GM21526 (cell line): ENCODE data around the gene NUDT16L1.
"Not testable (repeated sequence)": the region's sequence is repeated elsewhere in the genome, so short reads cannot be mapped to it uniquely, and the experiment has no call there.

Source experiments
- ATAC-seq: cut with Tn5 transposase; IDR thresholded peaks from one replicate; pipeline ENCODE4 v1.9.1; 2021; ENCODE audit warnings: moderate library complexity; ENCODE audit not compliant: unreplicated experiment, low FRiP score

NUDT16L1 gene

DNA sequence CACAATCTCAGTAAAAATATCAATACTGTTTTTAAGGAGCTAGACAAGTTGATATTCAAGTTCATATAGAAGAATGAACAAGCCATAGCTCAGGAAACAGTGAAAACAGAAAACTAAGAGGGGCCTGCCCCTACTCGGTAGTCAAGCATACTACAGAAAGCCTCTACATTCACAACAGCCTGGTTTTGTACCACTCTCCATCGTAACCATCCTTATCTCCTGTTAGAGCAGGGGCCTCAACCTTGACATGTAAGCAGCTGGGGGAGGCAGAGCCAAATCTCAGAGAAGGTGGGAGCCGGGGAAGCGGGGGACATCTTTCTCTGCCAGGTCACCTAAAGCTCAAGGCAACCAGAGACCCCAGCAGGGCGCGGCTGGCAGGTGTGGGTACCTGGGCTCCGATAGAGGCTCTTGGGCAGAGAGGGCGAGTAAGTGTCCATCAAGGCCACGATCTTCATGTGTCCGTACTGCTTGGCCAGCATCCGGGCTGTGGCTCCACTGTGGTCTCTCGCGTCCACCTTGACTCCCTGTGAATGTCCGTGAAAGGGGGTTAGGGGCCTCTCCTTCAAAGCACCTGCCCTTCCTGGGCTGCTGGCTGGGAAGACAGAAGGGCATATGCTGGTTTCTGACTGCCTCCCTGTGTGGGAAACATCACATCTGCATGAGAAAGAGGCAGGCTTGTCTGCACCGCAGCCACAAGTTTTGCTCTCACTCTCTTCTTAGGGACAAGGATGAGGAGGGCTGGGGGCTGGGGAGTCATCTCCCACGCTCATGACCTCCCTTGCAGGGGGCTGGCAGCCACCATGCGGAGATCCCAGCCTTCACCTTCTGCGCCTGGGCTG lies 20.5 kb downstream of the NUDT16L1 start:
- ATAC-seq = no peak

DNA sequence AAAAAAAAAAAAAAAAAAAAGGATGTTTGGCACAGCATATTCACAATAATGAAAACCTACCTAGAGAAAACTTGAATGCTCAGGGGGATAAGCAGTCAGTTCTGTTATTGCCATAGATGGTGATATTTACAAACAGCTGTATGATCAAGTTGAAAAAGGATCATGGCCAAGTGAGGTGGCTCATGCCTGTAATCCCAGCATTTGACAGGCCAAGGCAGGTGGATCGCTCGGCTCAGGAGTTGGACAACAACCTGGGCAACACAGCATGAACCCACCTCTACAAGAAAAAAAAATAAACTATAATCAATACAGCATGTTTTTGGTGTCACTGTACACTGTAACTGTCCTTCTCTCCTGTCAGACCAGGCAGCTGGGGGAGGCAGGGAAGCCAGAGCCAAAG lies 21.6 kb downstream of the NUDT16L1 start:
- ATAC-seq = no peak

DNA sequence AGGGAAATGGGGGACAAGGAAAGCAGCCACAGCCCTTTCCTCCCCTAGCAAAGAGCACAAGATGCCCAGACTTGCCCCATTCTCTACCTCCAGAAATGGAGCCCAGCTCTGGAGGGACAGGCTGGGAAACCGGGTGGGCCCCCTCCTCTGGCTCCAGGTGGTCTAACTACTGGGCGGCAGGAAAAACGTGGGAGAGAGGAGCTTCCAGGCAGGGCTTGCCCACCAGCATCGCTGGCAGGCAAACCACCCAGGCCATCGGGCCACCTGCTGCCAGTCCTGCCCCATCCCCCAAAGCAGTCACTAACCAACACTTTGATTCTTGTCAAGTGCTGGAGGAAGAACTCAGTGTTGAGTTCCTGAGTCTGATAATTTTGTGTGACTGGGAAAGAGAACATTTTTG lies 25.1 kb downstream of the NUDT16L1 start:
- ATAC-seq = no peak

DNA sequence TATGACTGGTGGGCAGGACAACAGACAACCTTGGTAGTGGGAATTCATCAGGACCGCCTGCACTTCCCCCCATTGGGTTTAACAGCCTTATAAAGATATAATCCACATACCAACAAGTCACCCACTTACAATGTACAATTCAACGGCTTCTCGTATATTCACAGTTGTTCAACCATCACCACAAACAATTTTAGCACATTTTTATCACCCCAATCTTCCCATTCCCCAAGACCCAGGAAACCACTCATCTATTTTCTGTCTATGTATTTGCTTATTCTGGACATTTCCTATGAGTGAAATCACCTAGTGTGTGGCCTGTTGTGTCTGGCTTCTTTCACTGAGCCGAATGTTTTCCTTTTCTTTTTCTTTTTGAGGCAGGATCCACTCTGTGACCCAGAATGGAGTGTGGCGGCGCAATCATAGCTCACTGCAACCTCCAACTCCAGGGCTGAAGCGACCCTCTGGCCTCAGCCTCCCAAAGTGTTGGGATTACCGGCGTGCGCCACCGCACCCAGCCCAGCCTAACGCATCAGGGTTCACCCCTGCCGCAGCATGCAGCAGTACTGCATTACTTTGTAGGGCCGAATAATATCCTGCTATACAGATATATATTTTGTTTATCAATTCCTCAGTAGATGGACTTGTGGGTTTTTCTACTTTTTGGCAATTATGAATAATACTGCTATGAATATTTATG lies 29.9 kb downstream of the NUDT16L1 start:
- no peak for ATAC-seq

DNA sequence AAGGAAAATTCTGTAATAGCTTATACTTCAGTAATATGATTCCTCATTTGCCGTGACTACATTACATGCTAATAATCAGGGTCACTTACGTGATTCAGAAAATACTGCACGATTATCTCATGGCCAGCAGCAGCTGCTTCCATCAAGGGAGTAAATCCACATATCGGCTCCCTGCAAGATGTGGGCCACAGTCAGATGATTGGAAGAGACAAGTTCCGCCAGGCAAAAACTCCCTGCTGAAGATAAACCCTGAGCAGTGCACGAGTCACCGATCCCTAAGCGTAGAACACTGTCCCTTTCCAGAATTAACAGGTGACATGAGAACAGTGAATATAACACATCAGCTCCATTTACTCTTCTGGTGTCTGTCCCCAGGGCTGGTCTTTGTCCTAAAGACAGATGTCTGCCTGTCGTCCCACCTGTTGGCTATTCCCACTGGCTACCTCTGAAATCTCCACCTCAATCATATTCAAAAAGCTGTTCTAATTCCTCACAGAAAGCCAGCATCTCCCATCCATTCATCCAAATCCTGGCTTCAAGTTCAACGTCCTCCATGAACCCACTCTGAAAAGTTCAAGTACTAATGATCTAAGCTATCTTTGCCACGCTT lies 31.4 kb downstream of the NUDT16L1 start:
- ATAC-seq = no peak

DNA sequence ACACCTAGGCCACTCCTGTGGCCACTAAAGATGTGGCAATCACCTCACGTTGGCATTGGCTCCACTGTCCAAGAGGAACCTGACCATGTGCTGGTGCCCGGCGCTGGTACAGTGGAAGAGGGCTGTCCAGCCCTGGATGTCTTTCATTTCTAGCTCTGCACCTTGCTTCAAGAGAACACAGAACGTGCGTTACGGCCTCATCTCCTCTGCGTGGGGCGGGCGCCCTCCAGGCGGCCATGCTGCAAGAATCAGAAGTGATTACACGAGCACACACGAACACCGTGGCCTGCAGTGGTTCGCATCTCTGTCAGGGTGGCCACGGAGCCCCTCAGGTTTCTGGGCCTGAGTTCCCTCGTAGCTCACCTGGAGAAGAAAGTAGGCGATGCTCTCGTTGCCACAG lies 33.3 kb downstream of the NUDT16L1 start:
- ATAC-seq = no peak

DNA sequence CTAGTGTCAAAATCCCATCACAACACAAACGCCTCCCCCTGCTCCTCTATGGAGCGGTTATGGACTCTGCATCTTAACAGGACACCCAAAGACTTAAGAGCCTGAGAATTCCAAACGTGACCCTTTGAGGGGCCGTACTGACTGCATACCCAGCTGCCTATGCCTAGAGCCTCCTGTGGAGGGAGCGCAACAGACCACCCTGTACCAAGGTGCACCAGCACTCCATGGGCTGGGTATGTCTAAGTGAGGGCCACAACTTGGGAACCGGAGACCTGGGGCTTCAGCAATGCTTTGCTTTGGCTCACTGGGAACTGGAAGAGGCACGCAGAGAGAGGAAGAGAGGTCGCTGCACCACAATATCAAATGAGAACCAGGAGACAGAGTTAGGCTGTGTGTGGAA lies 35.3 kb downstream of the NUDT16L1 start:
- no peak for ATAC-seq

DNA sequence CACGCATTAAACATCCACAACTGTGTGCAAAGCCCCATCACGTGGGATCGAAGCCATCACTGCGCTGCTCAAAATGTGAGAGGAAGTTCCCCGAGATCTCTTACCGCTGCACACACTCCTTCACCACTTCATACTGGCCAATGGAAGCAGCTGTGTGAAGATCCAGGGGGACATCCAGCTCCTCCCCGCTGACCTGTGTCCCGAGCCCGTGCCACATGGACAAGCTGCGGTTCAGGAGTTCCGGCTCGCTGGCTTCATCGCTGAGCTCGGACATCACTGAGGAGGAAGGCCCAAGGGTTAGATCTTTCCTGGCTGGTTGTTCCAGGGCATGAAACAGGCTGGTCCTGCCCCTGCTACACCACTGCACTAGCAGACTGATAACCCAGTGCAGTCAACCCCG lies 36.5 kb downstream of the NUDT16L1 start:
- ATAC-seq = no peak

DNA sequence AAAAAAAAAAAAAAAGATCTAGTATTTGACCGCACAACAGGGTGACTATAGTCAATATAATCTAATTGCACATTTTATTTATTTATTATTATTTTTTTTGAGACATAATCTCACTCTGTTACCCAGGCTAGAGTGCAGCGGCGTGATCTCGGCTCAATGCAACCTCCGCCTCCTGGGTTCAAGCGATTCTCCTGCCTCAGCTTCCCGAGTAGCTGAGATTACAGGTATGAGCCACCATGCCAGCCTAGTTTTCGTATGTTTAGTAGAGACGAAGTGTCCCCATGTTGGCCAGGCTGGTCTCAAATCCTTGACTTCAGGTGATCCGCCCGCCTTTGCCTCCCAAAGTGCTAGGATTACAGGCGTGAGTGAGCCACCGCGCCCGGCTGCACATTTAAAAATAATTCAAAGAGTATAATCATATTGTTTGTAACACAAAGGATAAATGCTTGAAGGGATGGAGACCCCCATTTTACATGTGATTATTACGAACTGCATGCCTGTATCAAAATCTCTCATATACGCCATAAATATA lies 39.9 kb downstream of the NUDT16L1 start:
- ATAC-seq = no peak

DNA sequence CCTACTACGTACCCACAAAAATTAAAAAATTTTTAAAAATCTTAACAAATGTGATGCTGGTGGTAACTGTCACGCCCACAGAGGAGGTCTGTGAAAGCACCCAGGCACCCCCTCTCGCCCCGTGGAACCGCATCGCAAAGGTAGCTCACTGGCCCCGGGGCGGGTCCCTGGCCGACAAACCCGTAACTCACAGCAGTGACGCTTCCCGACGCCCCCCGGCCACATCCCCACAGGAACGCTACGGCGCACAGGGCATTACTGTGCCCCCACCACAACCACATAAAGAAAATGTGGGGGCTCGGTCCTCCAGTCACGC lies 40.3 kb downstream of the NUDT16L1 start:
- no peak for ATAC-seq

DNA sequence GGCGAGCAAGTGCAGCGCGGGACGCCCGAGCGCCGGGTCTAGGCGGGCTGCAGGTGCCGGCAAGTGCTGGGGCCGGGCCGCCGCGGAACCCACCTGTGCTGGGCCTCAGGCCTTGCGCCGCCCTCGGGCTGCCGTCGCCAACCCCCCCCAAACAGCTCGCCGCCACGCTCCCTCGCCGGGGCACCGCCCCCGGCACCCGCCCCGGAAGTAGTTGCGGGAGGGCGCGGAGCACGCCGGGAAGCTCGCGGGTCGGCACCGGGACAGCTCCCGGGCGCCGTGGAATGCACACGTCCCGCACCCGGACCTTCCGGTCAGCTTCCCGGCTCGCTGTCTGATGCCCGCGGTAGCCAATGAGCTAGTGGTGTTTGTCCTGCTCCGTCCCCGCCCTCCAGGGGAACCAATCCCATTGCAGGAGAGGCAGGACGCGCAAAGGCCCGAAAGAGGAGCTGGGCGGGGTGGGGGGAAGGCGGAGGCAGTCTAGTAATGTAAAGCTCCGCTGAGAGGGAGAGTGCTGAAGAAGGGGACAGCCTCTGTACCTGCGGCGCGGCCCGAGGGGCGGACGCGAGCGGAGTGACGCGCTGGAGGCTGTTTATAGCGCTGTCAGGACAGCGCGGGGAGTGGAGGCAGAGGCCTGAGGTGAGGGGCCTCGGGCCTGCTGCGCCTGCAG lies 40.8 kb downstream of the NUDT16L1 start, which contains the start of the genes ANKS3 and DNAAF8:
Gene ANKS3 (minus strand): TSS at position 209 of the 667 bp plus-strand sequence. CDS start 4,122 bp downstream, outside the sequence.
Gene DNAAF8 (plus strand): TSS at position 475 of the 667 bp plus-strand sequence. CDS start 1,978 bp downstream, outside the sequence.
- peak; percentile 58 for ATAC-seq

DNA sequence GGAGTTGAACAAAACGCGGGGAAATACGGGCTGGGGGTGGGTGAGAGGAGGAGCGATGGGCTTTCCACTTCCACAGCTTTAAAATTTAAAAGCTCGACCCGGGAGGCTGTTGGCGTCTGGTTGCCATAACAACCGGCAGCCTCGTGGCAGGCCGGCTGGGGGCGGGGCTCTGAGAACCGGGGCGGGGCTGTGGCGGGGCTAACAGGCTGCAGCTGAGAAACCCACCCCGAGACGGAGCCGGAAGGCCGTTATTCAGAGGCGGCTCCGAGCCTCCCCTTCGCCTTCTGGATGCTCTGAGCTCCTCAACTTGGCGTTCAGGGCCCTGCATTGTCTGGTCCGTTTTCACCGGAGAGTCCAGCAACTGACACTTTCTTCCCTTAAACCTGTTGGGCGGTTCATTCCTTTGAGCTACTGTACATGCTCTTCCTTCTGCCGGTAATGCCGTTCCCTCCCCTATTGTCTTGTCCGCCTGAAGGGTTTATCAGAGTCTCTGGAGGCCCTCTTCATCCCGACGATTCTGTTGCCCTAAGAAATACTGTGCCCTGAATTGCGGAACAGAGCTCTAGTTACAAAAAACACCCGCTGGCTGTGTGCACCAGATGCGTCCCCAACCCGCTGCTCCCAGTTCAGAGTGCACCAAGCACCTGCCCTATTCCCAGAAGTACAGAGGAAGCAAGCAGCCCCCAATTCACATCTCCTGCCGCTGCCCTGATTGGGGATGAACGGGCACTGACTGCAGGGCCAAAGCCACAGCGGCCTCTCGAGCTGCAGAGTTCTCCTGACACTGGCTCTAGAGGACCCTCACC lies 41.6 kb downstream of the NUDT16L1 start:
- peak; percentile 53 for ATAC-seq

DNA sequence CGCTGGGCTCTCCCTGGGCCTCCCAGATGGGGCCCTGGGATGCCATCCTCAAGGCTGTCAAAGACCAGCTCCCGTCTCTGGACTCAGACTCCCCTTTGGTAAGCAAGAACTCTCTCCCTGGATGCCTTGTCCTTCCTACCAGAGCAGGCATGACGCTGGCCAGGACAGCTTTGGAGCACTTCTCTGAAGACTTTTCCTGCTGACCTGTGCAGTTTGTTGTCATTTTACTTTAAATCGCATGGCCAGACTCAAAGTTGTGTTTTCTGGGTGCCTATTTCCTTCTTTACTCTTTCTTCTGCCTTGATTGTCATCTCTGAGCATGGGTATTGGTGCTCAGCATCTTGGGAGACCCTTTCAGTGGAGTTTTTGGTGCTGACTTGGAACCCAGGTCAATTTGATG lies 43.2 kb downstream of the NUDT16L1 start:
- ATAC-seq = no peak

DNA sequence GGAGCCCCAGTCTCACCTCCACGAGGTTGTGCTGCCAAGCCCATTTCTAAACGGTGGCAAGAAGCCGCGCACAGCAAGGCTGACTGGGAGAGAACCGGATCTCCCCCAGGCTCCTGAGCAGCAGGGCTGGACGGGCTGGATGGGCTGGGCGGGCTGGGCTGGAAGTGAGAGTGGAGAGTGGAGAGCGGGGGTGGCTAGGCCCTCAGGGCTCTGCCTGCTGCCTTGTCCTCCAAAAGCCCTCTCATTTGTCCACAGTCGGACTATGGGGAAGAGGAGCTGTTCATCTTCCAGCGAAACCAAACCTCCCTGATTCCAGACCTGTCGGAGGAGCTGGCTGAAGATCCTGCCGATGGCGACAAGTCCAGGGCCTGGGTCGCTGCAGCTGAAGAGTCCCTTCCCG lies 44.2 kb downstream of the NUDT16L1 start:
- ATAC-seq = no peak

DNA sequence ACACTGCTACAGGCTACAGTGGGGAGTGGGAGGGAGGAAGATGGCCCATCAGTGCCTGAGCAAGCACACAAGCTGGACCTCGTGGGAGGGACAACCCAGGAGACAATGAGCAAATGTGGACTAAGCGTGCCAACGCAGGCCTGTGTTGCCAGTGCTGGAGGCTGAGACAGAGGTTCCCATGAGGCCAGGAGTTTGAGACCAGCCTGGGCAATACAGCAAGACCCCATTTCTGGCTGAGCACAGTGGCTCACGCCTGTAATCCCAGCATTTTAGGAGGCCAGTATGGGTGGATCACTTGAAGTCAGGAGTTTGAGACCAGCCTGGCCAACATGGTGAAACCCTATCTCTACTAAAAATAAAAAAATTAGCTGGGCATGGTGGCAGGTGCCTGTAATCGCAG lies 45.0 kb downstream of the NUDT16L1 start:
- ATAC-seq = not testable (repeated sequence)

DNA sequence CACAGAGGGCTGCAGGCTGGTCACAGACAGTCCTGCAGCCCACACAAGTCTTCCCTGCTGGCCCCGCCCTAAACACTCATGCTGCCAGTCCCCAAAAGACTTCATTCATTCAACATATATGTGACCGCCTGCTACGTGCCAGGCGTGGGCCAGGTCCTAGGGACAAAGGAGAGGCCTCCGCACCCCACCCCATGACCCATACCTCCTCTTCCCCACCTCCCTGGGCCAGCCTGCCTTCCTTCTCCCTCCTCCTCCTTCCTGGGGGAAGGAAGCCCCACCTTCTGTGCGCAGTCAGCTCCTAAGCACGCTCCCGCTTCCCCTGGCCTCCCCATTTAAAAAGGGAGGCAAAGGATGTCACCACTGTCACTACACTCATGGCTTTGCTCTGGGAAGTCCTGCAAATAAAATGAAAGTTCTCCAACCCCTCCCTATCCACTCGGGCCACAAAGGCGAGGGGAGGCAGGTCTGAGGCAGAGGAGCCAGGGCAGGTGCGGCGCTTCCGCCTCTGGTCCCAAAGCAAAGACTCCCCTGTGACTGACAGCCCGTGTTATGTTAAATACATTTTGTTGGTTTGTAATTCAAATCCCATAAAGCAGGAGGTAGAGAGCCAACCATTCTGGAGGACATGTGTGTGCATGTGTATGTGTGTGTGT lies 50.0 kb downstream of the NUDT16L1 start:
- no peak for ATAC-seq

DNA sequence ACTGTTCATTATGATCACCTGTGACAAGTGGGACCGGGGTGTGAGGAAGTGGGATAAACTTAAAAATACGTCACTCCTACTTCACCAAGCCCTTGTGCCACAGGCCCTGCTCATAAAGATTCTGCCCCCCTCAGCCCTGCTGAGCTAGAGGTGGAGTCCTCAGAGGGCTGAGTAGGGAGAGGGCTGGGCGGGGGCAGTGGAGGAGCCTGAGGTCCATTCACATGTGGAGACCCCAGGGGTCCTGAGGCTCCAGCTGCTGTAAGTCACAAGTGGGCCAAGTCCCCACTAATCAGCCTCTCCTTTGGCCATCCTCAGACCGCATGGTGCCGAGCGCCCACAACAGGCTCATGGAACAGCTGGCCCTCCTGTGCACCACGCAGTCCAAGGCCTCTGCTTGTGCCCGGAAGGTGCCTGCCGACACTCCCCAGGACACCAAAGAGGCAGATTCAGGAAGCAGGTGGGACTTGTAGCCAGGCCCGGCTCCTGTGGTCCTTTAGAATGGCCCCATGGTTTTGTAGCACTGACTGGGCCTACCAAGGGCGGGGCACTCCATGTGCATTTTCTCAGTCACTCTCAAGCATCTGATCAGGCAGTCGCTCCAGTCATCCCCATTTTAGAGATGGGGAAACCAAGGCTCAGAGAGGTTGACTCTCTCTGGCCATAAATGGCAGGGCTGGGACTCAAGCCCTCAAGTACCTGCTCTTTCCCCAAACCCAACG lies 51.4 kb downstream of the NUDT16L1 start:
- no peak for ATAC-seq

DNA sequence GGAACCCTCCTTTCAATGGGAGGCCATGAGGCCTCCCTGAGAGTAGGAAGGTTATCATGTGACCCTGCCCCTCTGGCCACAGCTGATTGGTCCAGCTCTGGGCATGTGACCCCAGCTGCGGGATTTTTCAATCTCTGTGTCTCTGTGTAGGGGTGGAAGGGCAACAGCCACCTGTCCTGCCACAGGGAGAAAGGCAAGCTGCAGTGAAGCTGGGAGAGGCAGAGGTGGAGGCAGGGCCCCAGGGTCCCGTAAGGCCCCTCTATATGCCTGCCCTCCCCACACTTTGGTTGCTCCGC lies 51.9 kb downstream of the NUDT16L1 start:
- ATAC-seq = no peak
